ENCODE results near the gene KRT84. TPM values are rescaled to one million over a fixed set of nuclear protein-coding genes. Genes with fewer than 3 reads are reported as not detected.

The KRT84 gene
- polyA plus RNA-seq, 1 donor from 2014 or later = not detected

GRCh38 chr12:52405922-52406385 is 20.5 kb upstream of the KRT84 start, which contains the start of gene KRT82:
Gene KRT82, minus strand, starts transcription at chr12:52406335. Its CDS starts 58 bp downstream, at chr12:52406277.
- no peak within 1 kb of the TSS for H2AFZ ChIP-seq (ENCODE audit: low read depth, low read length)

GRCh38 chr12:52404951-52405350 is 19.5 kb upstream of the KRT84 start:
- Histone ChIP-seq H3K9me3 (ENCODE audit: low read length) (no peaks in the 10 kb centered on the region), H3K27me3 (ENCODE audit: insufficient read depth, low read depth, low read length) (no peaks in the 10 kb centered on the region), H2AFZ (ENCODE audit: low read depth, low read length) (no peak overlapping the region), H3K4me2 (ENCODE audit: low read length) (no peak overlapping the region), H3K36me3 (ENCODE audit: insufficient read depth, low read length) (no peaks in the 10 kb centered on the region), H4K20me1 (ENCODE audit: insufficient read depth) (no peaks in the 10 kb centered on the region), H3K9ac (ENCODE audit: low read length) (no peak overlapping the region), H3K4me3 (ENCODE audit: low read length) (no peak overlapping the region), H3K9me2 (ENCODE audit: insufficient read depth, low read length) (no peaks in the 10 kb centered on the region), H3F3A (ENCODE audit: insufficient read depth, low read length, poor library complexity, severe bottlenecking) (no peaks in the 10 kb centered on the region), H3K79me2 (replicated peaks; ENCODE audit: insufficient read depth, low read length) (no peaks in the 10 kb centered on the region), H3K27ac (ENCODE audit: low read length) (no peak overlapping the region)
- TF ChIP-seq RAD21 (conservative IDR thresholded peaks at IDR 0.05) = no peak
- TF ChIP-seq CTCF (IDR thresholded peaks at IDR 0.05; ENCODE audit: poor library complexity, severe bottlenecking) = no peak
- TF ChIP-seq SMC3 (conservative IDR thresholded peaks at IDR 0.05; ENCODE audit: poor library complexity) = no peak
- TF ChIP-seq POLR2AphosphoS5 (IDR thresholded peaks at IDR 0.05) = no peak
- no peak for TF ChIP-seq REST (IDR thresholded peaks at IDR 0.05; ENCODE audit: borderline replicate concordance)
- TF ChIP-seq TAF1 (IDR thresholded peaks at IDR 0.05; ENCODE audit: low read depth) = no peak
- TF ChIP-seq EP300 (conservative IDR thresholded peaks at IDR 0.05; ENCODE audit: poor library complexity, severe bottlenecking) = no peak

More at GRCh38 chr12:52405922-52406385, 20.5 kb upstream of the KRT84 start, which contains the start of gene KRT82:
- no peaks in the 10 kb centered on the region for H3K9me2 ChIP-seq (ENCODE audit: insufficient read depth, low read length)
- no peak within 1 kb of the TSS for H3K9ac ChIP-seq (ENCODE audit: low read length)
- H3K9me3 ChIP-seq (ENCODE audit: low read length) = no peaks in the 10 kb centered on the region
- no peak within 1 kb of the TSS for H3K27ac ChIP-seq (ENCODE audit: low read length)
- H3K27me3 ChIP-seq (ENCODE audit: insufficient read depth, low read depth, low read length) = no peaks in the 10 kb centered on the region
- no peak within 1 kb of the TSS for H3K4me2 ChIP-seq (ENCODE audit: low read length)
- no peak within 1 kb of the TSS for H3K4me3 ChIP-seq (ENCODE audit: low read length)
- no peaks in the 10 kb centered on the region for H3K36me3 ChIP-seq (ENCODE audit: insufficient read depth, low read length)
- H3F3A ChIP-seq (ENCODE audit: insufficient read depth, low read length, poor library complexity, severe bottlenecking) = no peaks in the 10 kb centered on the region
- H3K79me2 ChIP-seq (replicated peaks; ENCODE audit: insufficient read depth, low read length) = no peaks in the 10 kb centered on the region
- TF ChIP-seq SMC3 (conservative IDR thresholded peaks at IDR 0.05; ENCODE audit: poor library complexity) = no peak
- no peak for TF ChIP-seq EP300 (conservative IDR thresholded peaks at IDR 0.05; ENCODE audit: poor library complexity, severe bottlenecking)
- TF ChIP-seq POLR2AphosphoS5 (IDR thresholded peaks at IDR 0.05) = no peak
- TF ChIP-seq EZH2 (IDR thresholded peaks at IDR 0.05; ENCODE audit: borderline replicate concordance, insufficient read depth, low read length, poor library complexity, severe bottlenecking) = no peak
- no peak for TF ChIP-seq TAF1 (IDR thresholded peaks at IDR 0.05; ENCODE audit: low read depth)
- no peak for TF ChIP-seq MXI1 (conservative IDR thresholded peaks at IDR 0.05; ENCODE audit: poor library complexity, severe bottlenecking)
- no peak for TF ChIP-seq CTCF (IDR thresholded peaks at IDR 0.05; ENCODE audit: poor library complexity, severe bottlenecking)
- no peak for TF ChIP-seq RAD21 (conservative IDR thresholded peaks at IDR 0.05)
- no peak for TF ChIP-seq REST (IDR thresholded peaks at IDR 0.05; ENCODE audit: borderline replicate concordance)
- no peaks in the 10 kb centered on the region for H4K20me1 ChIP-seq (ENCODE audit: insufficient read depth)
